GM23338 (cell line): ENCODE data around the gene PLCG2.

Source experiments
- CREB1 ChIP-seq: fragments of 250-450 bp; sonication (Bioruptor Pico); IDR thresholded peaks from 2 replicates; pipeline ENCODE4 v1.5.0; 2020; ENCODE audit warnings: low read depth, mild to moderate bottlenecking, moderate library complexity
- EZH2 ChIP-seq: fragments of 200-600 bp; sonication (generic); IDR thresholded peaks from one replicate; pipeline ENCODE4 v1.8.0; 2017; ENCODE audit warnings: antibody characterized with exemption, mild to moderate bottlenecking, low read depth; ENCODE audit not compliant: unreplicated experiment
- EZH2phosphoT487 ChIP-seq: fragments of 200-600 bp; sonication (generic); IDR thresholded peaks from one replicate; pipeline ENCODE4 v1.8.1; 2018; ENCODE audit warnings: antibody characterized with exemption; ENCODE audit not compliant: unreplicated experiment
- JUNB ChIP-seq: IDR thresholded peaks from one replicate; pipeline ENCODE4 v1.6.1; 2016; ENCODE audit warnings: antibody characterized with exemption; ENCODE audit not compliant: unreplicated experiment
- POLR2AphosphoS5 ChIP-seq: IDR thresholded peaks from 2 replicates; pipeline ENCODE4 v1.6.1; 2016; ENCODE audit warnings: antibody characterized with exemption, low read depth
- TF ChIP-seq, protein P1 (sequence below): IDR thresholded peaks from one replicate; pipeline ENCODE4 v1.6.1; 2018; ENCODE audit warnings: antibody characterized with exemption; ENCODE audit not compliant: unreplicated experiment
- TF ChIP-seq, protein P2 (sequence below), 2 experiments: fragments of 200-600 bp in 1 of 2; sonication (generic) in 1 of 2; conservative IDR thresholded peaks; 2 replicates each; pipeline versions ENCODE4 v1.5.1 to v1.6.1; 2016 to 2017; ENCODE audit warnings: antibody characterized with exemption in 2 of 2, low read depth in 2 of 2, mild to moderate bottlenecking in 2 of 2, moderate library complexity in 1 of 2

GRCh38 chr16:81987121-81987520 lies 208.0 kb downstream of the PLCG2 start:
- no peak for TF ChIP-seq EZH2phosphoT487
- TF ChIP-seq, protein P1, sequence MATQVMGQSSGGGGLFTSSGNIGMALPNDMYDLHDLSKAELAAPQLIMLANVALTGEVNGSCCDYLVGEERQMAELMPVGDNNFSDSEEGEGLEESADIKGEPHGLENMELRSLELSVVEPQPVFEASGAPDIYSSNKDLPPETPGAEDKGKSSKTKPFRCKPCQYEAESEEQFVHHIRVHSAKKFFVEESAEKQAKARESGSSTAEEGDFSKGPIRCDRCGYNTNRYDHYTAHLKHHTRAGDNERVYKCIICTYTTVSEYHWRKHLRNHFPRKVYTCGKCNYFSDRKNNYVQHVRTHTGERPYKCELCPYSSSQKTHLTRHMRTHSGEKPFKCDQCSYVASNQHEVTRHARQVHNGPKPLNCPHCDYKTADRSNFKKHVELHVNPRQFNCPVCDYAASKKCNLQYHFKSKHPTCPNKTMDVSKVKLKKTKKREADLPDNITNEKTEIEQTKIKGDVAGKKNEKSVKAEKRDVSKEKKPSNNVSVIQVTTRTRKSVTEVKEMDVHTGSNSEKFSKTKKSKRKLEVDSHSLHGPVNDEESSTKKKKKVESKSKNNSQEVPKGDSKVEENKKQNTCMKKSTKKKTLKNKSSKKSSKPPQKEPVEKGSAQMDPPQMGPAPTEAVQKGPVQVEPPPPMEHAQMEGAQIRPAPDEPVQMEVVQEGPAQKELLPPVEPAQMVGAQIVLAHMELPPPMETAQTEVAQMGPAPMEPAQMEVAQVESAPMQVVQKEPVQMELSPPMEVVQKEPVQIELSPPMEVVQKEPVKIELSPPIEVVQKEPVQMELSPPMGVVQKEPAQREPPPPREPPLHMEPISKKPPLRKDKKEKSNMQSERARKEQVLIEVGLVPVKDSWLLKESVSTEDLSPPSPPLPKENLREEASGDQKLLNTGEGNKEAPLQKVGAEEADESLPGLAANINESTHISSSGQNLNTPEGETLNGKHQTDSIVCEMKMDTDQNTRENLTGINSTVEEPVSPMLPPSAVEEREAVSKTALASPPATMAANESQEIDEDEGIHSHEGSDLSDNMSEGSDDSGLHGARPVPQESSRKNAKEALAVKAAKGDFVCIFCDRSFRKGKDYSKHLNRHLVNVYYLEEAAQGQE = no peak
- TF ChIP-seq, protein P2, sequence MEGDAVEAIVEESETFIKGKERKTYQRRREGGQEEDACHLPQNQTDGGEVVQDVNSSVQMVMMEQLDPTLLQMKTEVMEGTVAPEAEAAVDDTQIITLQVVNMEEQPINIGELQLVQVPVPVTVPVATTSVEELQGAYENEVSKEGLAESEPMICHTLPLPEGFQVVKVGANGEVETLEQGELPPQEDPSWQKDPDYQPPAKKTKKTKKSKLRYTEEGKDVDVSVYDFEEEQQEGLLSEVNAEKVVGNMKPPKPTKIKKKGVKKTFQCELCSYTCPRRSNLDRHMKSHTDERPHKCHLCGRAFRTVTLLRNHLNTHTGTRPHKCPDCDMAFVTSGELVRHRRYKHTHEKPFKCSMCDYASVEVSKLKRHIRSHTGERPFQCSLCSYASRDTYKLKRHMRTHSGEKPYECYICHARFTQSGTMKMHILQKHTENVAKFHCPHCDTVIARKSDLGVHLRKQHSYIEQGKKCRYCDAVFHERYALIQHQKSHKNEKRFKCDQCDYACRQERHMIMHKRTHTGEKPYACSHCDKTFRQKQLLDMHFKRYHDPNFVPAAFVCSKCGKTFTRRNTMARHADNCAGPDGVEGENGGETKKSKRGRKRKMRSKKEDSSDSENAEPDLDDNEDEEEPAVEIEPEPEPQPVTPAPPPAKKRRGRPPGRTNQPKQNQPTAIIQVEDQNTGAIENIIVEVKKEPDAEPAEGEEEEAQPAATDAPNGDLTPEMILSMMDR (conservative IDR thresholded peaks at IDR 0.05; ENCODE audit: low read depth in 2 of 2) = no peak
- TF ChIP-seq EZH2 = no peak
- TF ChIP-seq POLR2AphosphoS5 = no peak
- no peak for TF ChIP-seq JUNB
- no peak for TF ChIP-seq CREB1 (CRISPR knock-in tag)
